SK-N-SH (cell line): ENCODE data around the gene IQSEC1. TPM values are rescaled to one million over a fixed set of nuclear protein-coding genes. Genes with fewer than 3 reads are reported as not detected.

Experiments used
- CTCF ChIA-PET: fragments of 300-600, 350-600 bp; formaldehyde crosslinking; extraction: SDS; loops from one replicate; lab custom pipeline; 2021; lab: Yijun Ruan, JAX
- POLR2A ChIA-PET: fragments of 350-600 bp; sonication (Branson Sonifier 250); formaldehyde crosslinking; extraction: SDS; loops from one replicate; lab custom pipeline; 2020; ENCODE audit warnings: antibody characterized with exemption, inconsistent platforms; lab: Yijun Ruan, JAX
- DNase-seq: peaks from one replicate; pipeline ENCODE4 v3.0.0; 2012
- H2AFZ ChIP-seq: fragments of 200-600 bp; sonication (generic); 2 replicates; pipeline ENCODE4 v1.8.1; 2016; ENCODE audit warnings: antibody characterized with exemption, mild to moderate bottlenecking, low read depth
- H3F3A ChIP-seq: fragments of 200-600 bp; sonication (generic); replicated peaks from 2 replicates; pipeline ENCODE3; 2016; ENCODE audit warnings: antibody characterized with exemption, mild to moderate bottlenecking; ENCODE audit not compliant: insufficient read depth
- H3K27ac ChIP-seq, 2 experiments: fragments of 200-500 bp in 1 of 2; fragments of 200-600 bp in 1 of 2; sonication (Bioruptor generic) in 1 of 2; sonication (generic), shearing (Covaris generic) in 1 of 2; 2 replicates each; pipeline versions ENCODE4 v1.5.1 to v1.6.1; 2014 to 2016; ENCODE audit warnings: low read depth in 2 of 2, inconsistent platforms in 1 of 2, low read length in 1 of 2, mild to moderate bottlenecking in 1 of 2, mixed read lengths in 1 of 2
- H3K27me3 ChIP-seq: fragments of 200-600 bp; sonication (generic), shearing (Covaris generic); 2 replicates; pipeline ENCODE4 v1.6.1; 2016; ENCODE audit warnings: mixed run types; ENCODE audit not compliant: insufficient read depth
- H3K36me3 ChIP-seq, 2 experiments: fragments of 200-500 bp in 1 of 2; fragments of 200-600 bp in 1 of 2; sonication (Bioruptor generic) in 1 of 2; sonication (generic) in 1 of 2; replicated peaks in 1 of 2; 2 replicates each; pipeline versions ENCODE3 to v1.5.1; 2014 to 2016; ENCODE audit warnings: low read length in 1 of 2, mild to moderate bottlenecking in 1 of 2; ENCODE audit not compliant: insufficient read depth in 2 of 2, control insufficient read depth in 1 of 2
- H3K4me1 ChIP-seq, 2 experiments: fragments of 200-500 bp in 1 of 2; fragments of 200-600 bp in 1 of 2; sonication (Bioruptor generic) in 1 of 2; sonication (generic), shearing (Covaris generic) in 1 of 2; 2 replicates each; pipeline versions ENCODE4 v1.5.1 to v1.6.1; 2014 to 2016; ENCODE audit warnings: low read depth in 1 of 2, low read length in 1 of 2, mixed run types in 1 of 2; ENCODE audit not compliant: insufficient read depth in 2 of 2, control insufficient read depth in 1 of 2
- H3K4me2 ChIP-seq: fragments of 200-600 bp; sonication (generic), shearing (Covaris generic); 2 replicates; pipeline ENCODE4 v1.6.1; 2017; ENCODE audit warnings: mixed run types
- H3K4me3 ChIP-seq, 2 experiments: fragments of 200-500 bp in 1 of 2; fragments of 200-600 bp in 1 of 2; sonication (Bioruptor generic) in 1 of 2; sonication (generic), shearing (Covaris generic) in 1 of 2; 2 replicates each; pipeline versions ENCODE4 v1.5.1 to v1.8.1; 2014 to 2016; ENCODE audit warnings: low read depth in 2 of 2, inconsistent platforms in 1 of 2, low read length in 1 of 2, mild to moderate bottlenecking in 1 of 2, mixed read lengths in 1 of 2, moderate library complexity in 1 of 2
- H3K79me2 ChIP-seq: fragments of 200-600 bp; sonication (generic); 2 replicates; pipeline ENCODE4 v1.8.1; 2017; ENCODE audit warnings: mild to moderate bottlenecking; ENCODE audit not compliant: insufficient read depth
- H3K9ac ChIP-seq: fragments of 200-600 bp; sonication (generic); 2 replicates; pipeline ENCODE4 v1.6.1; 2017; ENCODE audit warnings: mixed run types
- H3K9me2 ChIP-seq: fragments of 200-600 bp; sonication (generic); 2 replicates; pipeline ENCODE4 v1.6.1; 2017; ENCODE audit warnings: mixed run types
- H3K9me3 ChIP-seq: fragments of 200-600 bp; sonication (generic); 2 replicates; pipeline ENCODE4 v1.6.1; 2017; ENCODE audit warnings: mixed run types, mild to moderate bottlenecking, moderate library complexity
- H4K20me1 ChIP-seq: fragments of 200-600 bp; sonication (generic); 2 replicates; pipeline ENCODE4 v1.6.1; 2017; ENCODE audit warnings: mild to moderate bottlenecking, mixed run types; ENCODE audit not compliant: insufficient read depth
- FOSL2 ChIP-seq: IDR thresholded peaks from 2 replicates; pipeline ENCODE4 v1.4.0; 2012; ENCODE audit warnings: low read depth, mild to moderate bottlenecking, moderate library complexity, borderline replicate concordance
- FOXM1 ChIP-seq: IDR thresholded peaks from 2 replicates; pipeline ENCODE4 v1.4.0; 2012; ENCODE audit warnings: low read depth, mild to moderate bottlenecking
- GABPA ChIP-seq: IDR thresholded peaks from 2 replicates; pipeline ENCODE4 v1.4.0; 2012; ENCODE audit warnings: low read depth, mild to moderate bottlenecking
- JUND ChIP-seq: IDR thresholded peaks from 2 replicates; pipeline ENCODE4 v1.4.0; 2012
- MEF2A ChIP-seq: IDR thresholded peaks from 2 replicates; pipeline ENCODE4 v1.4.0; 2012; ENCODE audit warnings: low read depth, borderline replicate concordance
- NFIC ChIP-seq: IDR thresholded peaks from 2 replicates; pipeline ENCODE4 v1.4.0; 2012; ENCODE audit warnings: borderline replicate concordance
- RAD21 ChIP-seq: IDR thresholded peaks from 2 replicates; pipeline ENCODE4 v1.6.1; 2012; ENCODE audit warnings: mild to moderate bottlenecking, low read length
- REST ChIP-seq: IDR thresholded peaks from 2 replicates; pipeline ENCODE4 v1.6.1; 2012; ENCODE audit warnings: mild to moderate bottlenecking, low read depth, low read length, moderate library complexity
- SMC3 ChIP-seq: IDR thresholded peaks from 2 replicates; pipeline ENCODE4 v1.6.1; 2012; ENCODE audit warnings: low read depth, low read length, improper control_type of control experiment
- YY1 ChIP-seq: IDR thresholded peaks from 2 replicates; pipeline ENCODE4 v1.4.0; 2012; ENCODE audit warnings: low read depth, mild to moderate bottlenecking
- WGBS: methylation state at CpG from one replicate; pipeline ENCODE4 v1.1.6; 2017; ENCODE audit warnings: low lambda C conversion rate; 5-methylcytosine and 5-hydroxymethylcytosine counted together
- polyA plus RNA-seq, 3 experiments: library from polyadenylated mRNA; depleted of rRNA; stranded (reverse); fragments of >200 nt; gene quantifications; 2 replicates each; pipeline ENCODE4 v1.2.3, GENCODE V29; 2012
- TF ChIP-seq, protein P1 (sequence below): IDR thresholded peaks from 2 replicates; pipeline ENCODE4 v1.4.0; 2012; ENCODE audit warnings: low read depth, borderline replicate concordance
- TF ChIP-seq, protein P2 (sequence below): IDR thresholded peaks from 2 replicates; pipeline ENCODE4; 2012

IQSEC1 gene
- polyA plus RNA-seq, 1 of the 3 experiments (the other 2 are of a cell fraction), result 6.2 TPM

- DNase-seq, result no peak
- H2AFZ ChIP-seq, result no peak overlapping the region
- ChIA-PET CTCF (interaction anchor here (2.0 to 13.3 kb wide), 3 partner anchors 20 to 123 kb away, joined by 7 to 150 read pairs (median 13); partner anchors contain the start of gene RPL32), POLR2A (no interaction called here)
- no peak overlapping the region for H3K27ac ChIP-seq
- H3F3A ChIP-seq, result no peaks in the 10 kb centered on the region
- TF ChIP-seq, protein P1, sequence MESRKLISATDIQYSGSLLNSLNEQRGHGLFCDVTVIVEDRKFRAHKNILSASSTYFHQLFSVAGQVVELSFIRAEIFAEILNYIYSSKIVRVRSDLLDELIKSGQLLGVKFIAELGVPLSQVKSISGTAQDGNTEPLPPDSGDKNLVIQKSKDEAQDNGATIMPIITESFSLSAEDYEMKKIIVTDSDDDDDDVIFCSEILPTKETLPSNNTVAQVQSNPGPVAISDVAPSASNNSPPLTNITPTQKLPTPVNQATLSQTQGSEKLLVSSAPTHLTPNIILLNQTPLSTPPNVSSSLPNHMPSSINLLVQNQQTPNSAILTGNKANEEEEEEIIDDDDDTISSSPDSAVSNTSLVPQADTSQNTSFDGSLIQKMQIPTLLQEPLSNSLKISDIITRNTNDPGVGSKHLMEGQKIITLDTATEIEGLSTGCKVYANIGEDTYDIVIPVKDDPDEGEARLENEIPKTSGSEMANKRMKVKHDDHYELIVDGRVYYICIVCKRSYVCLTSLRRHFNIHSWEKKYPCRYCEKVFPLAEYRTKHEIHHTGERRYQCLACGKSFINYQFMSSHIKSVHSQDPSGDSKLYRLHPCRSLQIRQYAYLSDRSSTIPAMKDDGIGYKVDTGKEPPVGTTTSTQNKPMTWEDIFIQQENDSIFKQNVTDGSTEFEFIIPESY, result no peak
- TF ChIP-seq REST (no peak), MEF2A (no peak), GABPA (no peak), NFIC (no peak), YY1 (no peak)
- TF ChIP-seq, protein P2, sequence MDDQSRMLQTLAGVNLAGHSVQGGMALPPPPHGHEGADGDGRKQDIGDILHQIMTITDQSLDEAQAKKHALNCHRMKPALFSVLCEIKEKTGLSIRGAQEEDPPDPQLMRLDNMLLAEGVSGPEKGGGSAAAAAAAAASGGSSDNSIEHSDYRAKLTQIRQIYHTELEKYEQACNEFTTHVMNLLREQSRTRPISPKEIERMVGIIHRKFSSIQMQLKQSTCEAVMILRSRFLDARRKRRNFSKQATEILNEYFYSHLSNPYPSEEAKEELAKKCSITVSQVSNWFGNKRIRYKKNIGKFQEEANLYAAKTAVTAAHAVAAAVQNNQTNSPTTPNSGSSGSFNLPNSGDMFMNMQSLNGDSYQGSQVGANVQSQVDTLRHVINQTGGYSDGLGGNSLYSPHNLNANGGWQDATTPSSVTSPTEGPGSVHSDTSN, result no peak
- no peaks in the 10 kb centered on the region for H3K9me2 ChIP-seq
- no peaks in the 10 kb centered on the region for H3K9me3 ChIP-seq
- H4K20me1 ChIP-seq, result no peaks in the 10 kb centered on the region
- H3K4me3 ChIP-seq, result no peak overlapping the region
- H3K4me1 ChIP-seq, result no peaks in the 10 kb centered on the region; a peak in 1 of 4 replicates
- no peaks in the 10 kb centered on the region for H3K36me3 ChIP-seq
- H3K79me2 ChIP-seq, result no peaks in the 10 kb centered on the region
- H3K4me2 ChIP-seq, result no peak overlapping the region
- H3K27me3 ChIP-seq, result no peaks in the 10 kb centered on the region; the same call in 1 of the 2 replicates
- H3K9ac ChIP-seq, result no peak overlapping the region
- WGBS, result 51% methylated on average over 4 of the region's 5 CpGs
These were observed 211.6 kb downstream of the IQSEC1 start for GRCh38 chr3:12861611-12862010.

- Histone ChIP-seq H3K36me3 (no peaks in the 10 kb centered on the region), H3K27ac (no peak overlapping the region), H3K79me2 (no peaks in the 10 kb centered on the region), H3K9me3 (no peaks in the 10 kb centered on the region), H4K20me1 (no peaks in the 10 kb centered on the region), H3K9me2 (no peaks in the 10 kb centered on the region), H2AFZ (no peak overlapping the region), H3K9ac (no peak overlapping the region), H3K4me2 (no peak overlapping the region), H3K4me1 (no peaks in the 10 kb centered on the region; a peak in 1 of 4 replicates), H3K4me3 (no peak overlapping the region), H3F3A (no peaks in the 10 kb centered on the region), H3K27me3 (no peaks in the 10 kb centered on the region; the same call in 1 of the 2 replicates)
- TF ChIP-seq RAD21 (no peak), FOSL2 (no peak), NFIC (no peak), SMC3 (no peak), FOXM1 (no peak), GABPA (no peak), JUND (no peak)
- POLR2A ChIA-PET, result no interaction called here
- no peak for DNase-seq
- 79% methylated on average over 7 of the region's 7 CpGs for WGBS
- CTCF ChIA-PET, result interaction anchor here (1.2 to 13.3 kb wide), 4 partner anchors 9 to 125 kb away, joined by 3 to 150 read pairs (median 4); partner anchors contain the start of gene RPL32
These were observed 213.4 kb downstream of the IQSEC1 start for GRCh38 chr3:12859840-12860239.
